ENCODE results near the gene LGALS4.

DNA sequence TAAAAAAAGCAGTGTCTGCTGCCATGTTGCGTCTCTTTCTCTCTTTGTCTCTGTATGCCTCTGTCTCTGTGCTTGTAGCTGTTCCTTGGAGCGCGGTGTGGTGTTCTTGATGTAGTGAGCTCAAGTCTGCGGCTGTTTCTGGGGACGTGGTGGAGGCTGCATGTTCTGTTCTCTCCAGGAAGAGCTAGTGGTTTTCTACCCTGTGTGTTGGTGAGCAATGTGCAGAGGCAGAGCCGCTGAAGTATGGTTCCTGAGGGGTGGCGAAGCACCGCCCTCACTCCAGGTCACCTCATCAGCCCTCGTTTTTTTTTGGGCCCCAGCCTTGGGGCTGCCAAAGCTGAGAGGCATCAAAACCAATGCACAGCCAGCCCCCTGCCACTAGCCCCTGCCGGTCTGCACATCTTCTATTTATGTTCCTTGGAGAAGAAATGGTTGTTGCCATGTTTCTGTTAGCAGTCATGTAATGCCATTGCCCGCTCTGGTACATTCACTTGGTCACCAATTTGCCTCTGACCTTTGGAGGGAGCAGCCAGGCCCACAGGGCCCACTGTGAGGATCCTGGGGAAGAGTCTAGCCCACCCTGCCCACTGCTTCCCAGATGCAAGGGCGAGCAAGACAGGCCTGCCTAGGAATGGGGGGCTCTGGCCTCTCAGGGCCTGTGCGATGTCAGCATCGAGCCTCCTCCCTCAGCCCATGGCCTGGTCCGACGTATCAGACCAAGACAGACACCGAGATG is 29.9 kb upstream of the LGALS4 start:
- TF ChIP-seq, protein P1, sequence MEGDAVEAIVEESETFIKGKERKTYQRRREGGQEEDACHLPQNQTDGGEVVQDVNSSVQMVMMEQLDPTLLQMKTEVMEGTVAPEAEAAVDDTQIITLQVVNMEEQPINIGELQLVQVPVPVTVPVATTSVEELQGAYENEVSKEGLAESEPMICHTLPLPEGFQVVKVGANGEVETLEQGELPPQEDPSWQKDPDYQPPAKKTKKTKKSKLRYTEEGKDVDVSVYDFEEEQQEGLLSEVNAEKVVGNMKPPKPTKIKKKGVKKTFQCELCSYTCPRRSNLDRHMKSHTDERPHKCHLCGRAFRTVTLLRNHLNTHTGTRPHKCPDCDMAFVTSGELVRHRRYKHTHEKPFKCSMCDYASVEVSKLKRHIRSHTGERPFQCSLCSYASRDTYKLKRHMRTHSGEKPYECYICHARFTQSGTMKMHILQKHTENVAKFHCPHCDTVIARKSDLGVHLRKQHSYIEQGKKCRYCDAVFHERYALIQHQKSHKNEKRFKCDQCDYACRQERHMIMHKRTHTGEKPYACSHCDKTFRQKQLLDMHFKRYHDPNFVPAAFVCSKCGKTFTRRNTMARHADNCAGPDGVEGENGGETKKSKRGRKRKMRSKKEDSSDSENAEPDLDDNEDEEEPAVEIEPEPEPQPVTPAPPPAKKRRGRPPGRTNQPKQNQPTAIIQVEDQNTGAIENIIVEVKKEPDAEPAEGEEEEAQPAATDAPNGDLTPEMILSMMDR (IDR thresholded peaks at IDR 0.05; ENCODE audit: insufficient read depth, low read depth, low read length) = no peak
- TF ChIP-seq EZH2 (IDR thresholded peaks at IDR 0.05; ENCODE audit: insufficient read depth, low read length) = no peak
